Endometrium (tissue), 2 donors: ENCODE measurements around the gene LSP1.

ENCODE experiments used
- FAIRE-seq: peaks from 2 replicates; lab custom pipeline; 2012; peaks lifted over from hg19 to GRCh38; lab: Jason Lieb, UNC
- donor health status: control.
- donor health status: control.

Gene LSP1

DNA sequence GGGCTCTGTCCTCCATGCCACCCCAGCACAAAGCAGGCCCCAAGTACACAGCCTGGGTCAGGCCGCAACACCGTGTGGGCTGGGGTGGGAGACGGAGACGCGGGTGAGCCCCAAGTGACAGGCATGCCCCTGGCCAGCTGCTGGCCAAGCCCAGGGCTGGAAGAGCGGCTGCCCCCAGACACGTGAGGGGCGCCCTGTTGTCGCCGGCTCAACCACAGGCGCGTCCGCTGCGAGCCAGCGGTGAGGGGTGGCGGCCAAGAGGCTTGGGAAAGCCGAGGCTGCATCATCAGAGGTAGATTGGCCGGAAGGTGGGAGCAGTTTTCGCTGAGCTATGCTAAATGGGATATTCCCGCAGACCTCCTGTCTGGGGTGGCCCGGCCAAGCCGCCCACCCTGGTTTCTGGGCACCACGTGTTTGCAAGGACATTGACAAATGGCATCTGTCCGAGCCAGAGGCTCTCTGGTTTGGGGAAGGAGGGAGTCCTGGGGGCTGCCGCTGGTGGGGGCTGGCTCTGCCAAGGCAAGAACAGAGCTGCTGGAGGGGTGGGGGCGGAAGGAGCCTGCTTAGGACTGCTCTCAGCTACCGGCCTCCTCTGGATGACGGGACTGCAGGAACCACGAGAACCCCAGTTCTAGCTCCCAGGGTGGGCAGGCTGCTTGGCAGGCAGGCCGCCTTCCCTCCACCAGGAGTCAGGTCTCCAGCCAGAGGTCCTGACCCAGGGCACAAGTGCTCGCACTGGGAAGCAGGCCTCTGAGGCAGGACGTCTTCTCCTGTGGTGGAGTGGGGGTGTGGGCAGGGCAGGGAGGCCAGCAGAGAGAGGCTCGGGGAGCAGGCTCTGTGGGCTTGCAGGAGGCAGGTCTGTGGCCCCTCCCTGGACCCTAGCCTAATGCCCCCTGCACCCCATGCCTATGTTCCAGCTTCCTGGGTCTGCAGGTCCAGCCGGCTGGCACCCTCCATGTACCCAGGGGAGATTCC is 38.3 kb downstream of the LSP1 start:
- no peak for FAIRE-seq

DNA sequence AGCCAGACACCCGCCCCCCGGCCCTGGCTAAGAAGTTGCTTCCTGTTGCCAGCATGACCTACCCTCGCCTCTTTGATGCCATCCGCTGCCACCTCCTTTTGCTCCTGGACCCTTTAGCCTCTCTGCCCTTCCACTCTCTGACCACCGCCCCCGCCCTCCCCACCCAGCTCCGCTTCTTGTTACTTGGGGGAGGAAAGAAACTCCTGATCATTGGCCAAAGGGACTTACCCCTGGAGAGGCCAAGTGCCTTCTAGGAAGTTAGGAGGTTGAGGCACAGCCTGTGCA is 38.9 kb downstream of the LSP1 start, which contains the start of gene PRR33:
PRR33 (minus strand) TSS at position 65 of the 285 bp plus-strand sequence. CDS start 1,311 bp downstream, outside the sequence.
- FAIRE-seq, result no peak

DNA sequence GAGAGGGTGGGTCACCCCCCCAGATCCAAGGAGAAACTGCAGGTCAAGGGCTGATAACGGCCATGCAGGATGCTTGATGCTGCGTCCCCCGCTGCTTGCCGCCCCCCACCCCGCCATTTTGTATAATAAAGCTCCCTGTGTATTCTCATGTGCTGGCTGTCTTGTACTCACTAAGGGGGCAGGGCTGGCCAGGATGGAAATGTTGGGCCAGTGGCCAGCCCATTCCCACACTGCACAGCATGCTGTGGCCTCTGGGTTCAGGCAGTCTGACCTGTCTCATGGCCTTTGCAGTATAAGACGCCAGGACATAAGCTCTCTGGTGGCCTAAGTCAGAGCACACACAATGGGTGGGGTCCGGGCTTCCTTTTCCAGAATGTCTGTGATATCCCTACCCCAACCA is 39.2 kb downstream of the LSP1 start:
- FAIRE-seq, result no peak

DNA sequence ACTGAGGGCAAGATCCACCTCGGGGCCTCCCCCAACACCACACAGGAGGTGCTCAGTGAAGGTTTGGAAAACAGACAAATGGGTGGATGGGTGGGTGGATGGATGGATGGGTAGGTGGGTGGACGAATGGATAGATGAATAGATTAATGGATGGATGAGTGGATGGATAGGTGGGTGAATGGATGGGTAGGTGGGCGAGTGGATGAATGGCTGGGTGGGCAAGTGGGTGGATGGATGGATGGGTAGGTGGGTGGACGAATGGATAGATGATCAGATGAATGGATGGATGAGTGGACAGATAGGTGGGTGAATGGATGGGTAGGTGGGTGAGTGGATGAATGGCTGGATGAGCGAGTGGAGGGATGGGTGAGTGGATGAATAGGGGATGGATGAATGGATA is 39.7 kb downstream of the LSP1 start:
- FAIRE-seq, result no peak

DNA sequence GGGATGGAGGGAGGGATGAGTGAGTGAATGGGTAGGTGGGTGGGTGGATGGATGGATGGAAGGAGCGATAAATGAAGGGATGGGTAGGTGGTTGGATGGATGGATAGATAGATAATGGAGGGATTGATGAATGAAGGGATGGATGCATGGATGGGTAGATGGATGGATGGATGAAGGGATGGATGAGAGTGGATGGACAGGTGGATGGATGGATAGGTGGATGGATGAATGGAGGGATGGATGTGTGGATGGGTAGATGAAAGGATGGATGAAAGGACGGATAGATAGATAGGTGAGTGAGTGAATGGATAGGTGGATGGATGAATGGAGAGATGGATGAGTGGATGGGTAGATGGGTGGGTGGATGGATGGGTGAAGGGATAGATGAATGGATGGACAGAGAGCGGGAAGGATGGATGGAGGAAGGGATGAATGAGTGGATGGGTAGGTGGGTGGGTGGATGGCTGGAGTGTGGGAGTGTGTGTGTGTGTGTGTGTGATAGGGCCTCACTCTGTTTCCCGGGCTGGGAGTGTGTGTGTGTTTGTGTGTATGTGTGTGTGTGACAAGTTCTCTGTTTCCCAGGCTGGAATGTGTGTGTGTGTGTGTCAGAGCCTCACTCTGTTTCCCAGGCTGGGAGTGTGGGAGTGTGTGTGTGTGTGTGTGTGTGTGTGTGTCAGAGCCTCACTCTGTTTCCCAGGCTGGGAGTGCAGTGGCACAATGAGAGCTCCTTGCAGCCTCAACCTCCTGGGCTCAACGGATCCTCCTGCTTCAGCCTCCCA is 40.9 kb downstream of the LSP1 start:
- no peak for FAIRE-seq

DNA sequence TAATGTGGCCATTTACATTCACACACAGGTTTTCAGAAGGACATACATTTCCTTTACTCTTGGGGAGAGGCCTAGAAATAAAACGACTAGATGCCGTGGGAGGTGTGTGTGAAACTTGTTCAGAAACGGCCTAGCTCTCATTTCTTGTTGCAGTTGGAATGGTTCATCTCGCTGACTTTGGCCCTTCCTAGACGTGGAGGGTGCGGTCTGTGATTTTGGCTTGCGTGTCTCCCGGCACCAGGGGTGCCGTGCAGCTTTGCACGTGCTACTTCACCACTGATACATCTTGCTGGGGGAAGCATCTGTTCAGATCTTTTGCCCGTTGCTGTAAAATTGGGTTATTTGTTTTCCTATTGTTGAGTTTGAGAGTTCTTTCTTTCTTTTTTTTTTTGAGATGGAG is 41.9 kb downstream of the LSP1 start:
- no peak for FAIRE-seq

DNA sequence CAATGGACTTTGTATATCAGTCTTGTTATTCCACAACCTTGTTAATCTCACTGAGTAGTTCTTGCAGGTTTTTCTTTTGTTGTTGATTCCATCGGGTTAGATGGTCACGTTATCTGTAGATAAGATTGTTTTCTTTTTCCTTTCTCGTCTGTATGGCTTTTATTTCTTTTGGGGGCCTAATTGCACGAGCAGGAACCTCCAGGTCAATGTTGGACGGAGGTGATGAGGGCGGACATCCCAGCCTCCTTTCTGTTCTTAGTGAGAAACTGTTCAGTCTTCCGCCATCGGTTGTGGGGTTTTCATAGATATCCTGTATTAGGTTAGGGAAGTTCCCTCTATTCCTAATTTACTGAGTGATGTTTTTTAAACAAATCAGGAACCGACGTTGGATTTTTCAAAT is 43.6 kb downstream of the LSP1 start:
- no peak for FAIRE-seq

DNA sequence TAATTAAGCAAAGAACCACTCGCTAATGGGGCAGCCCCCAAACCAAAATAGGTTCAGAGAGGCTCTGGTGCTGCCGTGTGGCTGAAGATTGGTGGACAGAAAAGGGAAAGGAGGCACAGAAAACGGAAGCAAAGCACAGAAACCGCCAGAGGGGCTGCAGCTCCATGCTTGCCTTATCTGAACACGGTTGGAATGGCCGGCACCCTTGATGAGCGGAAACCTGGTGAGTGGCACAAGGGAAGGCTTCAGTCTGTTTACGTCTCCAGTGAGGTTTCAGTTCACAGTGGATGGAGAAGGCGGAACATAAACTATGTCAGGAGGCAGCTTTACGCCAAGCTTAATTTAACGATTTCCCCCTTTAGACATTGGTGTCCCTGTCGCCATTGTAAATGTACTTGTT is 44.0 kb downstream of the LSP1 start:
- no peak for FAIRE-seq

DNA sequence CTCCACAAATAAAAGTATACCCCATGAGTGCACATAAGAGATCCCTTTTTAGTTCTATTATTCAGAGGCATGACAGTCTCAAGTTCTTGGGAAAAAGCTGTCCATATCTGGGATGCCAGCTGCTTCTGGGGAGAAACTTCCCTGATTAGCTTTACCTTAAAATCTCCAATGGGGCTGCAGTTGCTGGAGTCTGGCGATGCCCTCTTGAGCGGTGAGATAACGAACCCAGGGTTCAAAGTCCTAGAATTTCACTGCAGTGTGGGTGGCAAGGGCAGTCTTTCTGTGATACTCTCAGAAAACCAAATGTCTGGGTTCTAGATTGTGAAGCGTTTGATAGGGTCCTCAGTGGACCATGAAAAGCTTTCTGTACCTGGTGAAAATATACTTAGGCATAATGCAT is 46.2 kb downstream of the LSP1 start:
- FAIRE-seq, result no peak

DNA sequence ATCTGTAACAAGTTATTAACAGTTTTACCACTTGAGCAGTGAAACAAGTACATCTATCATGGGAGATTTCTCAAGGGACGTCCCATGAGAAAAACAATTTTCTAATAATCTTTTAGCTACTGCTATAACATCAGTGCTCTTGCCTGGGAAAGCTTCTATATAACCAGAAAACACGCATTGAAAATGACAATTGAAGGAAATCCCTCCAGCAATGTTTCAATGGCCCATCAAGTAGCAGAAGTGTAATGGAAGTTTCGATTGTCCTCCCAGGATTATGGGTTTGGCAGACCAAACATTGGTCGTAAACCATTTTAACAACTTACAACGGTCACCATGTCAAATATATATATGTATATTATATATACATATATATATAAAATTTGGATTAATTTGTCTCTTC is 46.8 kb downstream of the LSP1 start:
- no peak for FAIRE-seq

DNA sequence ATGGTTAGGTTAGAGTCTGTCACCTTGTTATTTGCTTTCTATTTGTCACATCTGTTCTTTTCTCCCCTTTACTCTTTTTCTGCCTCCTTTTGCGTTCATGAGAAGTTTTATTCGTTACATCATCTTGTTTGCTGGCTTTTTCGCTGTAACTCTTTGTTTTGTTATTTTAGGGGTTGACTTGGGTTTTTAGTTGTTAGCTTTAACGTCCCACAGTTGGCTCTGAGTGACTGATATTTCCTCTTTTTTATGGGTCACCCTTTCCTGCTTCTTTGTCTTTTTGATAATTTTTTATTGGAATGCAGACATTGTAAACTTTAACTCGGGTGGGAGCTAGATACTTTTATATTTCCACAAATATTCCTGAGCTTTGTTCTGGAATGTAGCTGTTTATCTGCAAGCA is 53.3 kb downstream of the LSP1 start:
- FAIRE-seq, result peak; percentile 91

DNA sequence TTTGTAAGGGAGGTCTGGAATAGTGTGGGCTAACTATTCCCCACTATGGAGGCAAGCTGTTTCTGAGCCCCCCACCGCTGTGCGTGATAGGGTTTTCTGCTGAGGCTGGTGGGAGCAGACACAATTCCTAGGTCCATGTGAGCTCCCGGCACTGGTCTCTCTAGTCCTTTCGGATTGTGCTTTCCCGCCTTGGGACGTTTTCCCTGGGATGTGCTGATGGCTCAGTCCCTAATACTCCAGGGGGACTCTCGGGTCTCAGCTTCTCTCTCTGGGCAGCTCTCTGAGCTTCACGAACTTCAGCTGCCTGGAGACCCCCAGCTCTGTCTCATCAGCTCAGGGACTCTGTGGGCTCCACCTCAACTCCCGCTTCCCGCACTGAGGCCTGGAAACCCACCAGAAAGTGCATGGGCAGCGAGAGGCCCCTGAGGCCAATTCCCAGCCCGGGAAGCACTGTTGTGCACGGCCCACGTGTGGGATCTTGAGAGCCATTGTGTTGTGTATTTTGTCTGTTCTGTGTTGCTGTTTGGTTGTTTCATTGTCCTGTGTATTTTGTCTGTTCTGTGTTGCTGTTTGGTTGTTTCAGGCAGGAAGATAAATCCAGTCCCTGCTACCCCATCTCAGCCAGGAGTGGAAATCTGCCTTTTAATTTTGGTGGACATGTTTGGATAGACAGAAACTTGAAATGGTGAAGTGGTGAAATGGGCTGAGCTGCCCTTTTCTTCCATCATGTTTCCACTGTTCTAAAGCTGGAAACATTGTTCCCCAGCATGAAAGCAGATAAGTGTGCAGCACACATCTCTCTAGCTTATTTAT is 53.9 kb downstream of the LSP1 start:
- FAIRE-seq, result no peak

DNA sequence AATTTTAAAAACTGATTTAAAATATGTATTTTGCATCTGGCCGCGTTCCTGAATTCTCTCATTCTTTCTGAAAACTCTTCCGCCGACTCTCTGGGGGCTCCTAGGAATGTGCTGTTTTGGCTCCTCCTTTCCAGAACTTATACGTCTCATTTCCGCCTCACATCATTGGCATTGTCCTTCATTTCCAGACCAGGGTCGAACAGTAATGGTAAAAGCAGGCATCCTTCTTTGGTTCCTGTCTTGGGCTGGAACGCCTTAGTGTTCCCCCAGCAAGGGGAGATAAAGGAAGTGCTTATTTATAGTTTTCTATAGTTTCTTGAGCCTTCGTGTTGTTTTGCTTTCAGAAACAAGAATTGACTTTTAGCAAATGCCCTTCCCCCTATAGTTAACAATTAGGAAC is 55.7 kb downstream of the LSP1 start:
- no peak for FAIRE-seq

DNA sequence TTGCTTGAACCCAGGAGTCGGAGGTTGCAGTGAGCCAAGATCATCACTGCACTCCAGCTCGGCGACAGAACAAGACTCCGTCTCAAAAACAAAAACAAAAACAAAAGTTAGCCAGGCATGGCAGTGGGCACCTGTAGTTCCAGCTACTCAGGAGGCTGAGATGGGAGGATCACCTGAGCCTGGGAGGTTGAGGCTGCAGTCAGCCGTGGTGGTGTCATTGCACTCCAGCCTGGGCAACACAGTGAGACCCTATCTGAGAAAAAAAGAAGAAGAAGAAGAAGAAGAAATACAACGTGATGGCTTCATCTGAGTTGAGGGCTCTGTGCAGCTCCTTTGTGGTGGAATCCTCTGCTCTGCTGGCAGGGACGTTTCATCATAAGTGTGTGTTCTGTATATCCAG is 56.6 kb downstream of the LSP1 start:
- no peak for FAIRE-seq

DNA sequence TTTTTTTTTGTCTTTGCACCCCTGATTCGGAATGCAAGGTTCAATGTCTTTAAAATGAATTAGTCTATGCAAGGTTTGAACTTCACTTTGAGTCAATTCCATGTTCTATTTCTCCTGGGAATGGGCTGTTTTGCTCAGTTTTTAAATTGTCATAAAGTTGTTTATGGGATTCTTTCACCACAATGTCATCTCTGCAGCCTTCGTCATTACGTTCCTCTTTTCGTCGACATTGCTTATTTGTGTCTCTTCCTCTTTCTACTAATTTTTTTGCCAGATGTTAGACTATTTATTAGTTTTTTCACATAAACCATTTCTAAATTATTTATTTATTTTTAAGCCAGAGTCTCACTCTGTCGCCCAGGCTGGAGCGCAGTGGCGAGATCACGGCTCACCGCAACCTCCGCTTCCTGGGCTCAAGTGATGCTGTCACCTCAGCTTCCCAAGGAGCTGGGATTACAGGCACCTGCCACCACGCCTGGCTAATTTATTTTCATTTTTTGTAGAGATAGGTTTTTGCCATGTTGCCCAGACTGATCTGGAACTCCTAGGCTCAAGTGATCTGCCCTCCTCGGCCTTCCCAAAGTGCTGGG is 59.5 kb downstream of the LSP1 start:
- no peak for FAIRE-seq

DNA sequence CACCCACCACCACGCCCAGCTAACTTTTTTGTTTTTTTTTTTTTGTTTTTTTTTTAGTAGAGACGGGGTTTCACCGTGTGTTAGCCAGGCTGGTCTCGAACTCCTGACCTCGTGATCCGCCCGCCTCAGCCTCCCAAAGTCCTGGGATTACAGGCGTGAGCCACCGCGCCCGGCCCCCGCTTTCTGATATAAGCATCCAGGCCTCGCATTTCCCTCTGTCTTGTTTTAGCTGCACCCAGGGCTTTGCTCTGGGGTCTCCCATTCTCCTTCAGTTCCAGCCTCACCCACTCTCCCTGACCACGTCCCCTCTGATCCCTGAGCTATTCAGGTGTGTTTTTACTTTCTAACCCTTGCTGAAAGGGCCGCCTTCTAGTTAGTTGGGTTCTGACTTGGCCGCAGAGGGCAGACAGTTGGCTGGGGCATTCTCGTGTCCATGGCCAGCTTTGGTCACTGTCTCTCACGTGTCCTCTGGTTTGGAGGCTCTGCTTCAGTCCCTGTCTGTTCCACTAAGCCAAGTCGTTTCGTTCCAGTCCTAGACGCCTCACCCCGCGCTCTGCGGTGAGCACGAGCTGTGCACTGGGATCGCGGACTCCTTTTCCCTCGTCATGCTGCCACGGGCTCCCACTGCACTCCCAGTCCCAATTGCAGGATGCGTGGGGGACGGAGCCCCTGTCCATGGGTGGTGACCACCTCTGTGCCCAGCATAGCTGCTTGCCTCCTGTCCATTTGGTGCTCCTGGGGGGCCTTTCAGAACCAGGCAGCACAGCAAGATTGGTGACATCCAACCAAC is 60.6 kb downstream of the LSP1 start:
- FAIRE-seq, result no peak

DNA sequence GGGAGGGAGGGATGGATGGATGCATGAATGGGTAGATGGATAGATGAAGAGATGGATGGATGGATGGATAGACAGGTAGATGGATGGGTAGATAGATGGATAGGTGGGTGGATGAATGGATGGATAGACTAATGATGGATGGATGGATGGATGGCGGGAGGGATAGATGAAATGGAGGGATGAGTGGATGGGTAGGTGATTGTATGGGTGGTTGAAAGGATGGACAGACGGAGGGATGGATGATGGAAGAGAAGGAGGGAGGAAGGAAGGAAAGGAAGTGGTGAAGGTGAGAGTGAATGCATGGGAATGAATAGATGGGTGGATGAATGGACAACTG is 62.9 kb downstream of the LSP1 start:
- no peak for FAIRE-seq

DNA sequence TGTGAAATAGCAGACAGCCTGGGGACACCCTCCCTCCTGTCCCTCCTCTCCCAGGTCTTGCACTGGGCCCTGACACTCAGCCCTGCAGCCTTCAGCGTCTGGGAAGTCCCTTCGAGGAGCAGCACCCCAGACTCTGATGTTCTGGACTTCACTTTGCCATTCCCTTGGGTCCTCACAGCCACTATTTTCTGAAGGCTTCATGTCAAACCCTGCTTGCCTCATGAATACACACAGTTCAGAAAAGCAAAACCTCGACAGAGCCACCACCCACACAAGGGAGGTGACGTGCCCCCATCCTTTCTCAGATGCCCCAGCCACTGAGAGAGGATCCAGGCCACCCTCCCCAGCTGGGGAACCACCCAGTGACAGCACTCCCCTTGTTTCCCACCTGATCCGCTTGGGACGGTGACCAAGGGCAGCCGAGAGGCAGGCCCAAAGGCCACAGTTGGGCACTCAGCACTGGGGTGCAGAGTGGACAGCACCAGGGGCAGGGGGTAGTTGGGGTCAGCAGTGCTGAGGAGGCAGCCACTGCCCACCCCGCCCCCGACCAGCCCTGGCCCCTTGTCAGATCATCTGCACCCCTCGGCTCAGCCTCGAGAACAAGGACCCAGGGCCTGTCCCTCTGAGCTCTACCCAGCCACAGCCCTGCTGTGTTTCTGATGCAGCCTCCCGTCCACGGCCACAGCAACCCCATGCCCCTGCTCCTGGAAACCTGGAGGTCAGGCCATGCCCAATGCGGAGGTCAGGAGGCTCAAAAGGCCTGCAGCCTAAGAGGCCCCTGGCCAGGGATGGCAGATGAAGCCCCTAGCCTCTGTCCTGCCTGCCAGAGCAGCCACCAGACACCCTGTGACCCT is 63.5 kb downstream of the LSP1 start:
- FAIRE-seq, result no peak

DNA sequence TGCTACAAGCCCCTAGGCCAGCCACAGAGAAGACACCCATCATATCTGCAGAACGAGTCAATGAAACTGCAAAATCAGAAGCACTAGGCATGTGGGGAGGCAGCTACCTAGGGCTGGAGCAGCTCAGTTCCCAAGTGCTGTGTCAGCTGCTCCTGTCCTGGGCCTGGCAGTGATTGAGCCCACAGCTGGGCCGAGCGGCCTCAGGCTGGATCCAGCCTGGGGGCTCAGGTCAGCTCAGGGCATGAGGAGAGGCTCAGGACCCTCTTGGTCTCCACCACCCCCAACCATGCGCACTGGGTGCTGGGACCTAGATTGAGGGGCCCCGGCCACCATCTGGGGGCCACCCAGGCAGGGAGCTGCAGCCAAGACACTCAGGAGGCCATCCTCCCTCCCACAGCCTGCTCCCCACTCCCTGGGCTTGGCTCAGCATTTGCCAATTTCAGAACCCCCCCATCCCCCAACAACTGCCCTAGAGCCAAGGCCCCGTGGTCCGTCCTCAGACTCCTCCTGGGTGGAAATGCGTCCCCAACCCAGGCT is 64.2 kb downstream of the LSP1 start:
- no peak for FAIRE-seq
